Gastroesophageal sphincter (tissue), 4 donors: Measurements from ENCODE around the gene IL1RL1. TPM values are rescaled to one million over a fixed set of nuclear protein-coding genes. Genes with fewer than 3 reads are reported as not detected.

Experiments used
- ATAC-seq: fragments of 150-250 bp; one replicate; pipeline ENCODE4 v1.9.1; 2016; ENCODE audit warnings: mild to moderate bottlenecking, moderate library complexity
- H3K27ac ChIP-seq, 4 donors: fragments of 200-600 bp; sonication (generic) in 3 of 4; 1 replicate in 3 of 4; 2 replicates in 1 of 4; pipeline ENCODE4 v1.5.1; 2016 to 2019
- H3K27me3 ChIP-seq: fragments of 200-600 bp; sonication (generic); one replicate; pipeline ENCODE4 v1.5.1; 2019
- H3K36me3 ChIP-seq, 2 donors: fragments of 200-600 bp; sonication (generic); one replicate each; pipeline ENCODE4 v1.5.1; 2019; ENCODE audit warnings: control low read depth in 1 of 2
- H3K4me1 ChIP-seq, 3 donors: fragments of 200-600 bp; sonication (generic); 1 replicate in 2 of 3; 2 replicates in 1 of 3; pipeline ENCODE4 v1.5.1; 2016 to 2019; ENCODE audit warnings: control low read depth in 2 of 3
- H3K4me3 ChIP-seq, 2 donors: fragments of 200-600 bp; sonication (generic); one replicate each; pipeline ENCODE4 v1.5.1; 2019; ENCODE audit warnings: mild to moderate bottlenecking in 1 of 2, moderate library complexity in 1 of 2
- H3K9me3 ChIP-seq, 3 donors: fragments of 200-600 bp; sonication (generic); one replicate each; pipeline ENCODE4 v1.5.1; 2017 to 2019; ENCODE audit warnings: control low read depth in 2 of 3
- CTCF ChIP-seq, 4 experiments: fragments of 200-600 bp in 2 of 4; fragments of 450-650 bp in 2 of 4; sonication (generic) in 1 of 4; IDR thresholded peaks; one replicate each; pipeline ENCODE4 v1.5.1; 2017 to 2019; ENCODE audit warnings: antibody characterized with exemption in 4 of 4, mild to moderate bottlenecking in 2 of 4, moderate library complexity in 2 of 4
- EP300 ChIP-seq: sonication (generic); formaldehyde crosslinking; IDR thresholded peaks from one replicate; pipeline ENCODE4 v1.6.1; 2017; ENCODE audit warnings: antibody characterized with exemption, mild to moderate bottlenecking
- POLR2A ChIP-seq, 2 donors: fragments of 450-650 bp; IDR thresholded peaks; one replicate each; pipeline ENCODE4 v1.6.1; 2017; ENCODE audit warnings: antibody characterized with exemption in 2 of 2, mild to moderate bottlenecking in 2 of 2, moderate library complexity in 1 of 2
- POLR2AphosphoS5 ChIP-seq: sonication (generic); formaldehyde crosslinking; IDR thresholded peaks from one replicate; pipeline ENCODE4 v1.6.1; 2017; ENCODE audit warnings: antibody characterized with exemption
- WGBS, 2 donors: methylation state at CpG; one replicate each; pipeline ENCODE4 v1.1.5; 2018; ENCODE audit warnings: low coverage in 1 of 2; 5-methylcytosine and 5-hydroxymethylcytosine counted together
- total RNA-seq, 4 donors: library from RNA; depleted of rRNA; stranded (reverse); fragments of >200 nt; gene quantifications; one replicate each; pipeline ENCODE4 v1.1.0, GENCODE V29; 2016

Gene IL1RL1
- total RNA-seq, 4 donors from 2014 or later, result 7.1 to 22.6 (median 8.1) TPM

DNA sequence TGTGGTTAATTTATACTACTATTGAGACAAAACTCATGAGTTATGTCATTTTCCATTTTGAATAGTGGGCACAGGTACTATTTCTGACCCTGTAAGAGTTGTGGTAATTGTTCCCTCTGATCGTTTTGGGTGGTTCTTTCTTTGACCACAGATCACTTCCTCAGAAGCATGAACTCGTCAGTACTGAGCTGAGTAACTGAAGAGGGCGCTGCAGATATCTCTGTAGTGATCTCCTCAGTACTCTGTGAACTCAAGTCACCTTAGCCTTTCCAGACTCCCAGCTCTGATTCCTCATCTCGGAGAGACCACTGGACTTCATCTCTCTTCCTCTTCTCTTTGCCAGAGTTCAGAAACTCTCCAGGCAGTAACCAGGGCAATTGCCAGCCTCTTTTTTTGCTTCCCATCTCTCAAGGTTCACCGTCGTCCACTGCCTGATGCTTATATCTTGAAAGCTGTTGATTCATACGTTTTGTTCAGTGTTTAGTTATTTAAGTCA lies 9.4 kb upstream of the IL1RL1 start:
- TF ChIP-seq CTCF (IDR thresholded peaks at IDR 0.05), result no peak
- no peak for TF ChIP-seq POLR2AphosphoS5
- TF ChIP-seq EP300, result no peak
- no peak for TF ChIP-seq POLR2A (IDR thresholded peaks at IDR 0.05)
- H3K36me3 ChIP-seq, result no peaks in the 10 kb centered on the region
- peaks cover 13% of the 10 kb centered on the region for H3K27me3 ChIP-seq
- no peaks in the 10 kb centered on the region for H3K4me1 ChIP-seq
- H3K4me3 ChIP-seq, result no peak overlapping the region
- 8 to 22% methylated on average over 6 of the region's 7 CpGs for WGBS, 2 donors
- H3K27ac ChIP-seq, result no peak overlapping the region
- no peak for ATAC-seq
- H3K9me3 ChIP-seq, result no peaks in the 10 kb centered on the region

- Histone ChIP-seq H3K4me3 (no peak overlapping the region), H3K27ac (no peak overlapping the region), H3K36me3 (no peaks in the 10 kb centered on the region), H3K27me3 (peaks cover 15% of the 10 kb centered on the region), H3K4me1 (no peaks in the 10 kb centered on the region), H3K9me3 (no peaks in the 10 kb centered on the region)
- TF ChIP-seq CTCF (IDR thresholded peaks at IDR 0.05), result no peak
- no peak for TF ChIP-seq POLR2A (IDR thresholded peaks at IDR 0.05)
- TF ChIP-seq POLR2AphosphoS5, result no peak
- TF ChIP-seq EP300, result no peak
- ATAC-seq, result no peak
- WGBS, 2 donors, result 76 to 86% methylated on average over 3 of the region's 3 CpGs
These were observed 8.9 kb upstream of the IL1RL1 start for GRCh38 chr2:102302458-102302857.

DNA sequence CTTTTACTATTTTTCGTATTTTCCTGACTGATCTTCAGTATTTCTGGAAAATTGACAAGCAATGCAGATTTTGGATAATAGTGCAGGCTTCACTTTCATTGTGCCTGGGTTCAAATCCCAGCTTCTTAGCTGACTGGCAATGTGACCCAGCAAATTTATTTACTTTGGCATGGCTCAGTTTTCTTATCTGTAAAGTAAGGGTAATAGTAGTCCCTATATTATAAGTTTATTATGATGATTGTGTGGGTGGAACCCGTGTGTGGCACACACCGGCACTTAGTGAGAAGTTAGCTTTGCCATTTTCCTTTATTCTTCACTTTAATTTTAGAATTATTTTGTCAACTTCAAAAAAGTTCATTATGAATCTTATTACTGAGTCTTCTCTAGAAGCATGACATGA lies 7.8 kb upstream of the IL1RL1 start:
- WGBS, 2 donors, result 67 to 96% methylated on average over 1 to 3 of the region's 3 CpGs
- TF ChIP-seq POLR2AphosphoS5, result no peak
- TF ChIP-seq CTCF (IDR thresholded peaks at IDR 0.05), result no peak
- no peak for TF ChIP-seq POLR2A (IDR thresholded peaks at IDR 0.05)
- no peak for TF ChIP-seq EP300
- Histone ChIP-seq H3K4me3 (no peak overlapping the region), H3K9me3 (no peaks in the 10 kb centered on the region), H3K4me1 (no peaks in the 10 kb centered on the region), H3K36me3 (no peaks in the 10 kb centered on the region), H3K27me3 (peaks cover 17% of the 10 kb centered on the region), H3K27ac (no peak overlapping the region)
- no peak for ATAC-seq

- no peaks in the 10 kb centered on the region for H3K4me1 ChIP-seq
- no peaks in the 10 kb centered on the region for H3K9me3 ChIP-seq
- ATAC-seq, result no peak
- no peaks in the 10 kb centered on the region for H3K36me3 ChIP-seq
- TF ChIP-seq EP300 (no peak), POLR2AphosphoS5 (no peak), POLR2A (IDR thresholded peaks at IDR 0.05) (no peak), CTCF (IDR thresholded peaks at IDR 0.05) (no peak)
- WGBS, 2 donors, result 55 to 58% methylated on average over 2 of the region's 2 CpGs
- H3K4me3 ChIP-seq, result no peak overlapping the region
- peaks cover 19% of the 10 kb centered on the region for H3K27me3 ChIP-seq
- no peak overlapping the region for H3K27ac ChIP-seq
These were observed 7.1 kb upstream of the IL1RL1 start for GRCh38 chr2:102304268-102304667.

DNA sequence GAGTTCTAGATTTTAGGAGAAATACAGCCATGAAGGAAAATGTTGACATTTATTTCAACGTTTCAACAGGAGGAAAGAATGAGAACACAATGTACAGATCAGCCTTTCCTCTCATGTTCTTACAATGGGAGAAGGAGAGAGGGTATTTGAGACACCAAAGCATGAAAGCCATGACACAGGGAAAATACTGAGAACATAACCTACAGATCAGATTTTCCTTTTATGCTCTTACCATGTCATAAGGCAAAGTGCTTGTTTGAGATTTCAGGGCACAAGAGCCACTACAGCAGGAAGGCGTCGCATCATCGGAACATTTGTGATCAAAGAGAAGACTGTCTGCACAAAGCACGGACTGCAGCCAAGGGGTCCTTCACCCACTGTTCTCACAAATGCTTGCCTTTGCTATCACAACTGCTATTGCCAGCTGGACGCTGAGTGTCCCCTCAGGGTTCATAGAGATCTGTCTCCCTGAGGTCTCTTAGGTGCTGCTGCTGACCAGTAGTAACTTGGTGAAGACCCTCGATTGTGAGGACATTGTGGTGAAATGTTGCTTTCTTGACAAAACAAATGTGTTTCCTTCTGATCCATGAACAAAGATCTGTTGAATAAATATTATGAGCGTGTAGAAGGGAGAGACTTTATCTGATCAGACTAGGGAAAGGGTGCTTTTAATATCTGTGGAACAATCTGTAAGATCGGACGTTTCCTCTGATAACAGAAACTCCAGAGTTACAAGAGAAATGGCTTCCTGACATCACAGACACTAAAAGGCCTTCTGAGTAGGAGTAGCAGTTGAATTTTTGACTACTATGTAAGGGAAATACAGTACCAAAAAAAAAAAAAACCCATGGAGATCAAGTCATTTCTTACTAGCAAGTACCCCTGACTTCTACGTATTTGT lies 6.4 kb upstream of the IL1RL1 start:
- H3K27me3 ChIP-seq, result peaks cover 24% of the 10 kb centered on the region
- 58 to 78% methylated on average over 10 to 11 of the region's 11 CpGs for WGBS, 2 donors
- no peak for TF ChIP-seq POLR2A (IDR thresholded peaks at IDR 0.05)
- TF ChIP-seq CTCF (IDR thresholded peaks at IDR 0.05), result no peak
- no peak for TF ChIP-seq EP300
- TF ChIP-seq POLR2AphosphoS5, result no peak
- no peak overlapping the region for H3K27ac ChIP-seq
- no peak for ATAC-seq
- H3K36me3 ChIP-seq, result no peaks in the 10 kb centered on the region
- H3K4me1 ChIP-seq, result no peaks in the 10 kb centered on the region
- H3K9me3 ChIP-seq, result no peaks in the 10 kb centered on the region
- H3K4me3 ChIP-seq, result no peak overlapping the region
